Right kidney (tissue), 1 donor: ENCODE data around the gene NEU1.

Source experiments
- DNase-seq: peaks from one replicate; pipeline ENCODE4 v3.0.0-alpha.2; 2016

The NEU1 gene

GRCh38 chr6:31896856-31897611 is 34.4 kb upstream of the NEU1 start:
- no peak for DNase-seq

GRCh38 chr6:31896493-31896855 is 33.9 kb upstream of the NEU1 start:
- no peak for DNase-seq

GRCh38 chr6:31892821-31893220 is 30.2 kb upstream of the NEU1 start:
- DNase-seq, result no peak

- DNase-seq, result no peak
Observed at GRCh38 chr6:31889331-31889972, 26.8 kb upstream of the NEU1 start.

GRCh38 chr6:31888276-31889258 is 25.9 kb upstream of the NEU1 start:
- DNase-seq, result no peak

DNA sequence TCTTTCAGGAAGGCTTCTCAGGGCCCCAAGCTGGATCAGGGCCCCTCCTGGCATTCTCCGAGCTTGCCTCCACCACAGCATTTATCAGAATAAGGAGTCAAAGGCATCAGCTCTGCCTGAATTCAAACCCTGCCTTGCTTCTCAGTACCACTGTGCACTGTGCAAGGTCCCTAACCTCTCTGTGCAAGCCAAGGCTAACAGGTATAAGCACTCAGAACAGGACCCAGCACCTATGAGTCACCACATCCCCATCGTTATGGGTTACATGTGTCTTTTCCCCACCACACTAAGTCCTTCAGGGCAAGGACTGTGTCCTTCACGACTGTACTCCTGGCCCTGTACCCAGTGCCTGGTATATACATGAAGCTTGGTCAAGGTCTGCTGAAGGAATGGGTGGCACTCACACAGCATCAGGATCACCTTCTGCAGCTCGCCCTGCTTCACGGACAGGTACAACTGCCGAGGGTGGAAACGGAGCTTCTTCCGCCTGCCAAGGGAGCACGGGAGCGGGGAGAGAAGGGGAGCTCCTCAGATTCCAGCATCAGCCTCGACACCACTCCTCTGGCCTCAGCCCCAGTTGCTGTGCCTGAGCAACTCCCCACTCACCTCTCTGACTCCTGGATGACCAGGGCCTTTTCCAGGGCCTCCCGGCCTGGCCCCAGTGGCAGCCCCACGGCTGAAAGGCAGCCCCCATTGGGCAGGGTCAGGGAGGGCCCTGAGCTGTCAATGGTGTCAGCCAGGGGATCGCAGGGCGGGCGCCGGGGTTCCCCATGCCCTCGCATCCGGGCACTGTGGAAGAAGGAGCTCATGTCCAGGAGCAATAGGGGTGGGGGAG is 24.8 kb upstream of the NEU1 start:
- DNase-seq, result no peak

DNA sequence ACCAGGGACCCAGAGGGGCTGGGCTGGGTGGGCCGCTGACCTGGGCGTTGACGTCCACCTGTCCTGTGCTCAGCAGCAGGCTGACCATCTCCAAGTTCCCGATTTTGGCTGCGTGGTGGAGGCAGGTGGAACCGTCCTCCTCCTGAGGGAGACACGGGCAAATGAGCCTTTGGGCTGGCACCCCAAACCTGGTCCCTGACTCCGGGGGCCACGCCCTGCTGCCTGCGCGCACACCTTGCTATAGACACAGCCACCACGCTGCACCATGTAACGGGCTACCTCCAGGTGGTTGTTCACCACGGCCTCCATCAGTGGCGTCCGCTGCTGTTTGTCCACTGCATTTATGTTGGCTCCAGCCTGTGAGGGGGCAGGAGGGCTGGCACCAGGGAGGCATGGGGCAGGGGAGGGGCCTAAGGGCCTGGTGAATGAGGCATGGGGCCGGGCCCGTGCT is 23.9 kb upstream of the NEU1 start:
- no peak for DNase-seq

GRCh38 chr6:31884528-31885035 is 22.0 kb upstream of the NEU1 start:
- no peak for DNase-seq

DNA sequence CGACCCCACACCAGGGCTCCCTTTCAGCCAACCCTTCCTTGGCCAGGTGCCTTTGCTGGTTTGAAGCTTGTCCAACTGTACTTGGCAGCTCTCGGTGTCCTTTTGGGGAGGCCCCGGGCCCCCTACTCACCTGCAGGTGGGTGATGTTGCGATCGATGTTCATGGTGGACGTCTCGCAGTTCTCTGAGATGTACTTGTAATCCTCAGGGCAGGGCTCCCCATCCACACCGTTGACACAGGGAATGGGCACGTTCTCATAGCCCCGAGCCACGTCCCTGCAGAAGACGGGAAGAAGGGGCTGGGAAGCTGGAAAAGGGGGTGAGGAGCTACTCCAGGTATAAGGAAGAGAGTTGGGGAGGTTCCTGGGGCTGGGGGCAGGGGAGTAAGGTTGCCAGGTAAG is 21.1 kb upstream of the NEU1 start:
- no peak for DNase-seq

DNA sequence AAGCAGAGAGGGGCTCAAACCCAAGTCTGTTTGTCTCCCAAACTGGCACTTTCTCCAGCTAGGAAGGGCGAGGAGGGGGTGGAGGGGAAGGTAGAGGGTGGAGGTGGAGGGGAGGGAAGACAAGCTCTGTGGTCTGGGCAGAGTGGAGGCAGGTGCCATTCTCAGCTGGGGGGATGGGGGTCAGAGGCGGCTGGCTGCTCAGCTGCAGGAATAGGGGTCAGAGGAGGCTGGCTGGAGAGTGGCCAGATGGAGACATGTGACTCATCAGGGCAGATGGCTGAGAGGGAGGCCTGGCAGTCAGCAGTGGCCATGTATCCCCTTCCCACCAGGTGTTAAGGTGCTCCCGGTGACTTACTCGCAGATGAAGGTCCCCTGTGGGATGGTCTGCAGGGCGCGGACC is 19.7 kb upstream of the NEU1 start:
- no peak for DNase-seq

- no peak for DNase-seq
Observed at GRCh38 chr6:31881136-31881859, 18.7 kb upstream of the NEU1 start.

DNA sequence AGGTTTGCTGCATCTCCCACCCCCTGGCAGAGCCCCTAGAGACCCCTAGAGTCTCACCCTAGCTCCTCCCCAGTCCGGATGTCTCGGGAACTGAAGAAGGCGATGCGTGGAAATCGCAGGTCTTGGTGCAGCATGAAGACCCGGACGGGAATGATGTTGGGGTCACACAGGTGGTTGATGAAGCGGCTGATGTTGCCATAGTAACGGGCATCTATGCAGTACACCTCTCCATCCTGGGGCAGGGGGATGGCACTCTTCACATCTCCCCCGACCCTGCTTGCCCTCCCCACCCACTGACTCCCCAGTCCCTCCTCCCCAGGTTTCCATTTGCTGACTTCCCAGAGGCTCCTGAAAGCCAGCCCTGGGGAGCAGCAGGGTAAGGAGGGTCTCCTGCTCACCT is 18.0 kb upstream of the NEU1 start:
- DNase-seq, result no peak

DNA sequence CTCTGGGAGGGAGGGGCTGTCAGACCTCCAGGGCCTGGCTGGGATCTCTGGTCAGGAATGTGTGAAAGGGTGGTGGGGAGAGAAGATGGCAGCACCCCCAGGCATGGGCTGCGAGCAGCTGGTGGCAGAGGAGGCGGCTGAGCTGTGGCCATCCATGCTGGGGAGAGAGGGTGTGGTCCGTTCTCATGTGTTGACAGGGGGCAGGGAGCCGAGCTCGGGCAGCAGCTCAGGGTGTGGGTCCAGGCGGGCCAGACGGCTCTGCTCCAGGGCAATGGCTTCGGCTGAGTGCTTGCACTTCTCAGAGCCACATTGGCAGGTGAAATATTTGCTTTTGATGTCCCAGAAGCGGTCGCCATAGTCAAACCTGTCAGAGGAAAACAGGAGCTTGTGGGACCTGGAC is 17.3 kb upstream of the NEU1 start:
- DNase-seq, result no peak

- DNase-seq, result no peak
Observed at GRCh38 chr6:31879143-31879542, 16.5 kb upstream of the NEU1 start.

DNA sequence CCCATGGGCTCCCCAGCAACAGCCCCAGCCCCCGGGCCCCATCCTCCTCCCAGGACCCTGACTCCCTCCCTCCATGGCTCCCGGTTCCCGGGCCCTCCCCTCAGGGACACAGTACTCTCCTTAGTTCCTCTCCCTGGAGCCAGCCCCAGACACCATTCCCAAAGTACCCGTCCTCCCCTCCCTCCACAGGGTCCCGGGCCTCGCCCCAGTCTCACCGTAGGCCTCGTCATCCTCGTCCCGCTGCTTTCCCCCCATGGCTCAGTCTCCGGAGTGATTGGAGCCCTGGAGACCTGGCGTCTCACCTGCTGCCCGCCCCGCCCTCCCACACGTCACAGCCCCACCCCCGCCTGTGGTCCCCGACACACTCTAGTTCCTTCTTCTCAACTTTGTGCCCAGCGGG is 16.1 kb upstream of the NEU1 start, which contains the start of gene SLC44A4:
SLC44A4 (minus strand) TSS at position 272 of the 400 bp plus-strand sequence; CDS start at position 255, 17 bp downstream.
- DNase-seq, result no peak

DNA sequence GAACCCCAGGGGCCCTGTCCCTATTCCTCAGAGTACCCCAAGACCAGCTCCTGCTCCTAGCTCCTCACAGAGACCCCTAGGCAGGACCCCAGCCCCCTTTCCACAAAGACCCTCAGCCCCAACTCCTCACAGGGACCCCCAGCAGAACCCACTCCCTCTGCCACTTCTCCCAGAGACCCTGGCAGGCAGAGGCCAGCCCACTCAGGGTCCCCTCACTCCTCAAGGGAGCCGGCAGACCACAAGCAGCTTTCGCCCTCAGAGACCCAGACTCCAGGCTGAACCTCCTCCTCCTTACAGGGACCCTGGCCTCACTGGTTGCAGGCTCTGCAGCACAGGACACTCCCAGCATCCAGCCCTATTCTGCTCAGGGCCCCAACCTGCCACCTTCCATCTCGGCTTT is 15.6 kb upstream of the NEU1 start:
- DNase-seq, result no peak

DNA sequence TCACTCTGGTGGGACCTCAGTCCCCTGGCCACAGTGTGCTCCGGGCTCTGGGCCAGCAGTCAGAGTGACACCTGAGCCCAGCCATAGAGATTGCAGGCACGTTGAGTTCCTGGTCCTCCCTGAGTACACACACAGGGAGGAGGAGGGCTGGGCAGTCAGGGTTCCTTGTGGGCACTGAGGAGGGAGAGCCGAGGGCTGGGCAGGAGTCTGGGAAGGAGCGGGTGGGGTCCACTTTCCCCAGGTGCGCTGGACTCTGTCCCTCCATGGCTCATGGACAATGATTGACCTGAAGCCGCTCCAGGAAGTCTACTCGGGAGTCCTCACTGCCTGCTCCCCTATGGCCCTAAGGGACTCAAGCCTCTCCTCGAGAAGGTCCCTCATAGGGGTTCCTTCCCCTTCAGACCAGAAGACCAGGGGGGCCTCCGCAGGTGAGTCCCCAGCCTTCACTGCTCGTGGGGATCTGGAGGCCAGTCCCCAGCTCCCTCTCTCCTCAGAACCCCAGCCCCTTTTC is 15.1 kb upstream of the NEU1 start:
- no peak for DNase-seq

DNA sequence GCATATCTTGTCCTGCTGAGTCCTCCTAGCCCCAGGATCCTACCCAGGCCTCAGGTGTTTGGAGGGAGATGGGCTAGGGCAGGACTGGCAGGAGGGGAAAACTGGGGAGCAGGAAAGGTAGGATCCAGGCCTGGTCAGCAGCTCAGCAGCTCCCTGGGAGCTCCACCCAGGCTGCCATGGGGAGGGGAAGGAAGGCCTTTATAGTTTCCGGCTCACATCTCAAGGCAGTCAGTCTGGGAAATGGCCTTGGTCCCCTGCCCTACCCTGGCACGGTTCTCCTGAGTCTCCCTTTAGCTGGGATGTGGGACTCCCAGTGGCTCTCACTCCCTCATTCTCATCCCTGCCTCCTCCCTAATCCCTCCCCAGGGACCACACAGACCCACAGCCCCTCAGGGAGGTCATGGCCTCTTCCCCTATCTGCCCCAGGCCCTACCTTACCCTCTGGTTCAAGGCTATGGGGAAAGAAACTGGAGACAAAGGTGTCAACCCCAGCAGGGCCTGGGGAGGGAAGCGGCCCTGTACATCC is 14.6 kb upstream of the NEU1 start:
- no peak for DNase-seq

GRCh38 chr6:31876357-31876756 is 13.7 kb upstream of the NEU1 start:
- no peak for DNase-seq

DNA sequence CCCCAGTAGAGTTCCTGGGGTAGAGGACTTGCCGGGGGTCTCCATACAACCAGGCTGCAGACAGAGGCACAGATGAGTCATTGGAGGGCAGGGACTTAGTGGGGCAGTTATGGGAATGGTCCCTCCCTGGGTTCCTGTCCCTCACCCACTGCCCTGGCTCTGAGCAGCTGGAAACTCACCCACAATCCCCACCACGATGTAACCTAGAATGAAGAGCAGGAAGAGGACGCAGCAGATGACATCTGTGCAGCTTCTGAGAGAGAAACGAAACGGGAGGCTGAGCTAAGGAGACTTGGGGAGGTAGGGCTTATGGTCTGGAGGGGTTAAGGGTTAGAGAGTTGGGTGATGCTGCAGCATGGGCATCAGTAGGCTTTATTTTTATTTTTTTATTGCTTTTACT is 13.3 kb upstream of the NEU1 start:
- no peak for DNase-seq
